PC-9 (cell line): ENCODE data around the gene MAGI3.

Experiments
- CTCF ChIP-seq: fragments of 200-600 bp; sonication (generic); conservative IDR thresholded peaks from 2 replicates; pipeline ENCODE4 v1.6.1; 2017; ENCODE audit warnings: mixed run types, antibody characterized with exemption, mild to moderate bottlenecking, moderate library complexity
- EZH2 ChIP-seq: fragments of 200-600 bp; sonication (generic); IDR thresholded peaks from 2 replicates; pipeline ENCODE4 v1.8.0; 2017; ENCODE audit warnings: antibody characterized with exemption, low read depth

GRCh38 chr1:113390871-113391648 lies 745 bp downstream of the MAGI3 start:
- TF ChIP-seq CTCF (no peak), EZH2 (no peak)
